Myometrial cell (primary cell): Measurements from ENCODE around the gene IFI27L2. TPM values are rescaled to one million over a fixed set of nuclear protein-coding genes. Genes with fewer than 3 reads are reported as not detected.

ENCODE experiments used
- total RNA-seq: library from RNA; depleted of rRNA; stranded (reverse); fragments of >200 nt; gene quantifications from 2 replicates; pipeline ENCODE4 v1.2.3, GENCODE V29; 2015

The IFI27L2 gene
- total RNA-seq = 144 and 259 TPM in 2 replicates

GRCh38 chr14:94129111-94129757, at the start of gene IFI27L2:
Gene IFI27L2, minus strand, starts transcription at chr14:94129604. Its CDS starts 40 bp downstream, at chr14:94129564.

GRCh38 chr14:94173885-94174603, 44.6 kb upstream of the IFI27L2 start, which contains the start of gene PPP4R4:
Gene PPP4R4, plus strand, starts transcription at chr14:94174322. Its CDS starts 144 bp downstream, at chr14:94174466.

GRCh38 chr14:94110552-94111181, 18.7 kb downstream of the IFI27L2 start, which contains the start of gene IFI27:
Gene IFI27, plus strand, starts transcription at chr14:94110736.

GRCh38 chr14:94080621-94081385, 48.6 kb downstream of the IFI27L2 start, which contains the start of the genes DDX24 and IFI27L1:
Gene DDX24, minus strand, starts transcription at chr14:94081202. Its CDS starts 1,460 bp downstream, at chr14:94079742.
Gene IFI27L1, plus strand, starts transcription at chr14:94081310. Its CDS starts 15,628 bp downstream, at chr14:94096938.

Other genes starting within 250 kb of the IFI27L2 start
- not detected in 2 replicates for gene FAM181A, start 202.3 kb downstream of the IFI27L2 start, total RNA-seq
- 0.58 TPM in 1 of 2 replicates, not detected in the other for gene ASB2, start 153.0 kb downstream of the IFI27L2 start, total RNA-seq
- gene CCDC197, start 132.3 kb downstream of the IFI27L2 start, total RNA-seq = not detected in 2 replicates
- gene OTUB2, start 103.3 kb downstream of the IFI27L2 start, total RNA-seq = 1.6 and 4.0 TPM in 2 replicates
- gene DDX24, start 48.4 kb downstream of the IFI27L2 start, total RNA-seq = 89.9 and 94.8 TPM in 2 replicates
- gene IFI27L1, start 48.3 kb downstream of the IFI27L2 start, total RNA-seq = 37.2 and 59.4 TPM in 2 replicates
- 0.58 and 1.4 TPM in 2 replicates for gene IFI27, start 18.9 kb downstream of the IFI27L2 start, total RNA-seq
- gene PPP4R4, start 44.7 kb upstream of the IFI27L2 start, total RNA-seq = under 0.01 TPM in 1 of 2 replicates, not detected in the other
- not detected in 2 replicates for gene SERPINA10, start 163.7 kb upstream of the IFI27L2 start, total RNA-seq
- not detected in 2 replicates for gene SERPINA6, start 193.7 kb upstream of the IFI27L2 start, total RNA-seq
- not detected in 2 replicates for gene SERPINA2, start 237.1 kb upstream of the IFI27L2 start, total RNA-seq